SK-N-SH treated with all-trans-retinoic acid at 6 μM for 48 hours (cell line): ENCODE data around the gene FIBCD1.

ENCODE experiments used
- ISL1 ChIP-seq: fragments of 250-450 bp; sonication (Bioruptor Pico); IDR thresholded peaks from 2 replicates; pipeline ENCODE4 v2.1.2; 2022; ENCODE audit warnings: mild to moderate bottlenecking, moderate library complexity
- RARB ChIP-seq: fragments of 250-450 bp; sonication (Bioruptor Pico); IDR thresholded peaks from 2 replicates; pipeline ENCODE4 v1.8.0; 2021; ENCODE audit warnings: mild to moderate bottlenecking, moderate library complexity

DNA sequence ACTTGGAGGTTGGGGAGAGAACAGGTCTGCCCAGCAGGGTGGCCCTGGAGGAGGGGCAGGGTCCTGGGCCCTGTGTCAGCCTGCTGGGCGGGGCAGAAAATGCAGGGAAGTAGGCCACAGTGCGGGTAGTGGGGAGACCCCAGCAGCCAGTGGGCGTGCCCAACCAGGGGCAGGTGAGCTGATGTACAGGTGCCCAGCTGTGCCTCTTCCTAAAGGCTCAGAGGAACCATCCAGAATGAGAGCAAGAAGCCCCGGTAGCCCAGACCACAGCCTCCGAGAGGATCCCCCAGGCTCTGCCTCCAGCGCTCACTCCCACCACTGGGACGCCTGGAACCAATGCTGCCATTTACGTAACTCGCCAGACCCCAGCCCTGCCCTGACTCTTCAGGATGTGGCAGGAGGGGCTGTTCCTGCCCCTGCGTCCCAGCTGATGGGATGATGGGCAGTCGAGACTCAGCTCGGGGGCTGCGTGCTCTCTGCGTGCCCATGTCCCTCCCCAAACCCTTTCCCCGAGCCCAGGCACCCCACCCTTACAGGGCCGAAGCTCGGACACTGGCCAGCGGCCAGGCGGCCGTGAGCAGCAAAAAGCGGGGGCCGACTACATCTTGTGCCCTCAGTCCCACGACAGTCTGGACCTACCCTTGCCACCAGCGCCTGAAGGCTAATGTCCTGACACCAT is 24.5 kb downstream of the FIBCD1 start:
- TF ChIP-seq RARB (CRISPR knock-in tag) (no peak), ISL1 (CRISPR knock-in tag) (no peak)
